Measurements from ENCODE around the gene FHIT.

- TF ChIP-seq CTCF (IDR thresholded peaks at IDR 0.05) (no peak), POLR2A (IDR thresholded peaks at IDR 0.05) (no peak)
Measured at GRCh38 chr3:61184956-61185355, 66.3 kb downstream of the FHIT start.
